ENCODE results near the gene WDR93.

WDR93 gene

GRCh38 chr15:89790206-89790605, 99.6 kb downstream of the WDR93 start:
- no peak for DNase-seq (ENCODE audit: low spot score)

DNA sequence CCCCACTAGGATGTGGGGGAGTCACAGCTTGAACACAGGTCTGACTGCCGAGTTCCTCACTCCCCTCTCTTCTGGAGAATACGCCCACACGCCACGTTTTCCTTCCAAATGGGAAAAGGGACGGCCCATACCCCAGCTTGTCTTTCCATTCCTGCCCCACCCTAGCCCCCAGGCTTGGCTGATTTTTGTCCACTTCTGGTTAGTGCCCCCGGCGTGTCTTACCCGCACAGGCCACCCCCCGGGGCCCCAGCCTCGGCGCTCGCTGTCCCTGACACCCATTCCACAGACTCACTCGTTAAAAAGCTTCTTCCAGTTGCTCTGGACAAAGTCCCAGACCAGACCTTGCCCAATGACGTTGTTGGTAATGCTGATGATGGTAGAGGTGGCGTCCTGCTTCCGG, 100.0 kb downstream of the WDR93 start:
- no peak for DNase-seq (ENCODE audit: low spot score)

- DNase-seq (ENCODE audit: low spot score), result no peak
Measured at GRCh38 chr15:89792106-89792805, 101.6 kb downstream of the WDR93 start.

Measured in AG08396 (cell line).